ENCODE measurements around the gene CCDC9B. TPM values are rescaled to one million over a fixed set of nuclear protein-coding genes. Genes with fewer than 3 reads are reported as not detected.

Gene CCDC9B
- total and polyA plus RNA-seq, 3 experiments from 2014 or later = 0.08 to 0.47 (median 0.39) TPM

DNA sequence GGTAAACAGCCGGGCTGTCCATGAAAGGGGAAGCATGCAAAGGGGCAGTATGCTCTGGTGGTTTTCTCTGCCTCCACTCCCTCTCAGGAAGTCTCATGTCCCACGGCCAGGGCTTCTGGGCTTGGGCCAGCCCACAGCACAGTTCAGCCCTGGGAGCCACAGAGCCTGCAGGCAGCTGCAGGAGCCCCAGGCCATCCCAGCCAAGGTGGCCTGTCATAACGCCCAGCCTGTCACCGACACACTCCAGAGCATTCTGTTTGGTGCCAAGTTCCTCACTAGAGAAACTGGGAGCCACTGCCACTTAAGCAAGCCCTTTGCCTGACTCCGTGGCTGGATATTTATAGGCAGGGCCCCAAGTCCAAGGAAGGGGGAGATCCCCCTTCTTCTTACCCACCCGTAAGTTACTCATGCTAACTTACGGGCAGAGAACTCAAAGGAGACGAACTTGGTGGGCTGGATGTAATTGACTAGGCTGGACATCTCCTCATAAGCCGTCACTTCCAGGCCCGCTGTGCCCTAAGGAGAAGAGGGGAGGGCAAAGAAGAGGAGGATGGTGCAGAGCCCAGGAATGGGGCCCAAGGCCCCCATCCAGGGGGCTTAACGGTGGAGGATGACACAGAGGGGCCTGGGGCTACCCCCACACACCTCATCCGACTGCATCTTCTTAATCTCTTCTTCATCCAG, 44.7 kb downstream of the CCDC9B start:
- no peaks in the 10 kb centered on the region for H3K27me3 Mint-ChIP-seq
- POLR2A ChIA-PET = no interaction called here

DNA sequence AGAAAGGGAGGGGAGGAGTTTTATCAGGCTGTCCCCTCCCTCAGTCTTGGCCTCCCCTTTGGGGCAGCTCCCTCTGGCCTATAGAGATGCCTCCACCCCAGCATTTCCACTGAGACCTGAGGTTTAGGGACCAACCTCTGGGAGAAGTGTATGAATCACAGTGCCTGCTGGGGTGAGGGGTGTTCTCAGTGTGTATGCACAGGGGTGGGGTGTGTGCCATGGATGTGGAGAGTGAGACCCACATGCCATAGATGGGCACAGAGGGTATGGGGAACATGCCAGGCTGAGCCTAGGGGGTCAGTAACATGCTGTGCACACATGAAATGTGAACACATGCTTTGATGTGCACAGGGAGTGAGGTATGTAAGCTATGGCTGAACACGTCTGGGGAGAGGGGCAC, 45.4 kb downstream of the CCDC9B start:
- POLR2A ChIA-PET = no interaction called here
- H3K36me3 Mint-ChIP-seq = peaks cover 12 to 80% (median 20%) of the 10 kb centered on the region in 3 donors

More for the DNA sequence above, 44.7 kb downstream of the CCDC9B start:
- Histone ChIP-seq H3K27me3 (ENCODE audit: insufficient read depth, low read length, poor library complexity, severe bottlenecking) (no peaks in the 10 kb centered on the region), H3K4me1 (ENCODE audit: insufficient read depth, low read length) (no peaks in the 10 kb centered on the region), H3K36me3 (ENCODE audit: insufficient read depth, low read length) (peaks cover 16% of the 10 kb centered on the region), H3K9me3 (ENCODE audit: low read length) (no peaks in the 10 kb centered on the region), H3K27ac (ENCODE audit: low read depth, low read length) (no peak overlapping the region), H3K4me3 (ENCODE audit: low read length) (no peak overlapping the region)
- Mint-ChIP-seq H3K36me3 (peaks cover 19 to 83% (median 25%) of the 10 kb centered on the region in 3 donors), H3K4me1 (peaks cover 0 to 2% (median 0%) of the 10 kb centered on the region in 3 donors), H3K27ac (peak overlapping the region in 1 of 8 donors; percentile 11), H3K9me3 (peaks cover 0 to 4% (median 2%) of the 10 kb centered on the region in 5 donors), H3K4me3 (no peak overlapping the region)
- CTCF ChIA-PET = interaction anchor here (1.1 to 1.8 kb wide), 3 partner anchors 16 to 42 kb away, joined by 3 to 6 read pairs (median 6); no protein-coding TSS in a partner anchor
- no peak for DNase-seq

DNA sequence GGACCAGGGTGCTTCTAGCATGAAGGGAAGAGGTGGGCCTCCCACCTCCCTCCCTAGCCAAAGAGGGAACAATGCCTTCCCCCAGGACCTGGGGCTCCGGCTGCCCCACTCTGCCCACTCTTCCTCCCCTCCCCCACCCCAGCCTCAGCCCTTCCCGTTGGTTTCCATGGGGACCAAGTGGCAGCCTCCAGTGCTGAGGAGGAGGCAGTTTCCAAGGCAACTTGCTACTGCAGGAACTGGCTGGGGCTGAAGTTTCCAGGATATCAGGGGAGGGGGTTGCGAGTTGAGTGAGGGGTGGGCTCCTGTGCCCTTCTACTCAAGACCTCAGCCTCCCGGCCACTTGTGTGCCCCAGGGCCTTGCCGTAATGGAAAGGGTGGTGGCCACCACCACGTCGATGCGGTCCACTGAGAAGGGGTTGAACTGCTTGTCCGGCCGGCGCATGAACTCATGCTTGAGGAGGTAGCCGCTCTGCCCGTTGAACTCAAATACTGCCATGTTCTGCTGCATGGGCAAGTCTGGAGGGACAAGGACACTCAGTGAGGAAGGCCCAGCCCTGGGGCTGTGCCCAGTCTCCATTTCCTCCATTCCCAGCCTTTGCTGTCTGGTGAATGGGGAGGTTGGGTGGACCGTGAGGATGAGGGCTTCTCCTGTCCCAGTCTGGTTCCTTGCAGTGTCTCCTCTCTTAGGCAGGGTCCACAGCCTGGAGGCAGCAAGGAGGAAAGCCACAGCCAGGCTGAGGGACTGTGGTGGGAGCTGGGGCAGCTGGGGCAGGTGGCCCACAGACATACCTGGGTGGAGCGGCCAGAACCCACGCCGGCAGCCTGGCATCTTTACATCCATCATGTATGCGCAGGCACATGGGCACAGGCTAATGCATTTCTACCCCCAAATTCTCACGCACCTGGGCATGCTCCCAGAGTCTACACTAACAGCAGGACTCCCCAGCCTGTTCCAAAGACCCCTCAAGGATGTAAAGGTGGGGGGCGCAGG, 46.5 kb downstream of the CCDC9B start:
- H3K9me3 ChIP-seq (ENCODE audit: low read length) = no peaks in the 10 kb centered on the region
- no peak overlapping the region for H3K27ac ChIP-seq (ENCODE audit: low read depth, low read length)
- Mint-ChIP-seq H3K4me1 (no peaks in the 10 kb centered on the region), H3K27ac (peak overlapping the region in 1 of 8 donors; percentile 79), H3K9me3 (no peaks in the 10 kb centered on the region), H3K27me3 (no peaks in the 10 kb centered on the region), H3K36me3 (peaks cover 2 to 81% (median 15%) of the 10 kb centered on the region in 3 donors), H3K4me3 (no peak overlapping the region)
- H3K4me1 ChIP-seq (ENCODE audit: insufficient read depth, low read length) = no peaks in the 10 kb centered on the region
- H3K4me3 ChIP-seq (ENCODE audit: low read length) = no peak overlapping the region
- H3K27me3 ChIP-seq (ENCODE audit: insufficient read depth, low read length, poor library complexity, severe bottlenecking) = no peaks in the 10 kb centered on the region
- ChIA-PET CTCF (interaction anchor here (1.0 to 1.4 kb wide), 6 partner anchors 13 to 50 kb away, joined by 3 to 6 read pairs (median 4); partner anchors contain the start of gene PLCB2), POLR2A (interaction anchor here (0.8 kb wide), 1 partner anchor 13 kb away, joined by 3 read pairs; the partner anchor contains the start of gene PLCB2)
- no peak for DNase-seq
- H3K36me3 ChIP-seq (ENCODE audit: insufficient read depth, low read length) = peaks cover 11% of the 10 kb centered on the region

More for the DNA sequence above, 45.4 kb downstream of the CCDC9B start:
- no peaks in the 10 kb centered on the region for H3K4me1 Mint-ChIP-seq
- H3K27ac Mint-ChIP-seq = no peak overlapping the region
- H3K27me3 Mint-ChIP-seq = no peaks in the 10 kb centered on the region
- CTCF ChIA-PET = interaction anchor here (1.0 to 1.8 kb wide), 4 partner anchors 13 to 43 kb away, joined by 3 to 6 read pairs (median 5); partner anchors contain the start of gene PLCB2
- Histone ChIP-seq H3K4me3 (ENCODE audit: low read length) (no peak overlapping the region), H3K4me1 (ENCODE audit: insufficient read depth, low read length) (no peaks in the 10 kb centered on the region), H3K27me3 (ENCODE audit: insufficient read depth, low read length, poor library complexity, severe bottlenecking) (no peaks in the 10 kb centered on the region), H3K36me3 (ENCODE audit: insufficient read depth, low read length) (peaks cover 9% of the 10 kb centered on the region), H3K27ac (ENCODE audit: low read depth, low read length) (no peak overlapping the region), H3K9me3 (ENCODE audit: low read length) (no peaks in the 10 kb centered on the region)
- no peak for DNase-seq
- peaks cover 0 to 4% (median 0%) of the 10 kb centered on the region in 5 donors for H3K9me3 Mint-ChIP-seq
- no peak overlapping the region for H3K4me3 Mint-ChIP-seq

DNA sequence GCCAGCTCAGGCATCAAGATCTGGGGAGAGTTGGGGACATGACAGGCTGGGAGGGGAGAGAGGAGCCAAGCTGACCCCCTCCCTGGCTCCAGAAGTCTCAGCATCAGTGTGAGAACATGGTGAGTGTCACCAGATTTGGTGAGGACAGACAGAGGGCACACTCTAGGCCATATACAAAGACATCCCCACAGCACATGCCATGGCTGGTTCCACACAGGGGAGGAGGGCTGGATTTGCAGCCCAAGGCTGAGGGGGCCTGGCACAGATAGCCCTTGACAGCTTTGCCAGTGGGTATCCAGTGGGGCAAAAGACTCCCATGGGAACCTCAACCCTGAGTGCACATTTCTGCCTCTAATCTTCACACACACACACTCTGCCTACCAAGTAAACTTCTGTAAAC, 47.7 kb downstream of the CCDC9B start:
- ChIA-PET CTCF (interaction anchor here (1.0 to 1.4 kb wide), 3 partner anchors 14 to 51 kb away, joined by 3 to 4 read pairs (median 3); no protein-coding TSS in a partner anchor), POLR2A (interaction anchor here (0.8 kb wide), 1 partner anchor 14 kb away, joined by 3 read pairs; the partner anchor contains the start of gene PLCB2)
- Mint-ChIP-seq H3K4me1 (no peaks in the 10 kb centered on the region), H3K36me3 (peaks cover 0 to 79% (median 12%) of the 10 kb centered on the region in 3 donors), H3K4me3 (no peak overlapping the region), H3K27me3 (no peaks in the 10 kb centered on the region), H3K9me3 (no peaks in the 10 kb centered on the region), H3K27ac (peak overlapping the region in 2 of 8 donors; percentile 32 to 36)
- no peak overlapping the region for H3K4me3 ChIP-seq (ENCODE audit: low read length)
- peaks cover 7% of the 10 kb centered on the region for H3K36me3 ChIP-seq (ENCODE audit: insufficient read depth, low read length)
- H3K27ac ChIP-seq (ENCODE audit: low read depth, low read length) = no peak overlapping the region
- no peaks in the 10 kb centered on the region for H3K27me3 ChIP-seq (ENCODE audit: insufficient read depth, low read length, poor library complexity, severe bottlenecking)
- H3K4me1 ChIP-seq (ENCODE audit: insufficient read depth, low read length) = no peaks in the 10 kb centered on the region
- no peaks in the 10 kb centered on the region for H3K9me3 ChIP-seq (ENCODE audit: low read length)
- DNase-seq = no peak

DNA sequence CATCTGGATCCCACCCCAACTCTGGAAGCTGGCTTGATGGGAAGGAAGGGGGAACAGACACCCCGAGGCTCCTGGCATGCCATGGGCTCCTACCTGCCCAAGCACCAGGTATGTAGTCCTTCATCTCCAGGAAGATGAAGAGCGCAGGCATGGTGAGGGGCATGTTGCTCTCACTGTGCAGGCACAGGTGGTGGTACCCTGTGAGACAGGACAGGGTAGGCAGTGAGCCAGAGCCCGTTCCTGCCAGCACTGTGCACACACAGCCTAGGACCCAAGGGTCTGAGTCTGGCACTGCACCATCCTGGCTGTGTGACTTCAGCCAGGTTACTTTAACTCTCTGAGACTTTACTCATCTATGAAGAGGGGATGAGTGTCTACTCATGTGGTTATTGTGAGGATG, 48.5 kb downstream of the CCDC9B start:
- H3K27ac Mint-ChIP-seq = peak overlapping the region in 2 of 8 donors; percentile 33 to 61
- H3K9me3 Mint-ChIP-seq = no peaks in the 10 kb centered on the region
- no peak for DNase-seq
- Histone ChIP-seq H3K27ac (ENCODE audit: low read depth, low read length) (no peak overlapping the region), H3K27me3 (ENCODE audit: insufficient read depth, low read length, poor library complexity, severe bottlenecking) (no peaks in the 10 kb centered on the region), H3K4me1 (ENCODE audit: insufficient read depth, low read length) (no peaks in the 10 kb centered on the region), H3K36me3 (ENCODE audit: insufficient read depth, low read length) (peaks cover 7% of the 10 kb centered on the region), H3K9me3 (ENCODE audit: low read length) (no peaks in the 10 kb centered on the region), H3K4me3 (ENCODE audit: low read length) (no peak overlapping the region)
- no peak overlapping the region for H3K4me3 Mint-ChIP-seq
- no peaks in the 10 kb centered on the region for H3K27me3 Mint-ChIP-seq
- ChIA-PET CTCF (interaction anchor here (1.0 to 1.8 kb wide), 3 partner anchors 16 to 52 kb away, joined by 3 to 6 read pairs (median 3); partner anchors contain the start of gene PLCB2), POLR2A (no interaction called here)
- H3K36me3 Mint-ChIP-seq = peaks cover 0 to 78% (median 12%) of the 10 kb centered on the region in 3 donors
- no peaks in the 10 kb centered on the region for H3K4me1 Mint-ChIP-seq

DNA sequence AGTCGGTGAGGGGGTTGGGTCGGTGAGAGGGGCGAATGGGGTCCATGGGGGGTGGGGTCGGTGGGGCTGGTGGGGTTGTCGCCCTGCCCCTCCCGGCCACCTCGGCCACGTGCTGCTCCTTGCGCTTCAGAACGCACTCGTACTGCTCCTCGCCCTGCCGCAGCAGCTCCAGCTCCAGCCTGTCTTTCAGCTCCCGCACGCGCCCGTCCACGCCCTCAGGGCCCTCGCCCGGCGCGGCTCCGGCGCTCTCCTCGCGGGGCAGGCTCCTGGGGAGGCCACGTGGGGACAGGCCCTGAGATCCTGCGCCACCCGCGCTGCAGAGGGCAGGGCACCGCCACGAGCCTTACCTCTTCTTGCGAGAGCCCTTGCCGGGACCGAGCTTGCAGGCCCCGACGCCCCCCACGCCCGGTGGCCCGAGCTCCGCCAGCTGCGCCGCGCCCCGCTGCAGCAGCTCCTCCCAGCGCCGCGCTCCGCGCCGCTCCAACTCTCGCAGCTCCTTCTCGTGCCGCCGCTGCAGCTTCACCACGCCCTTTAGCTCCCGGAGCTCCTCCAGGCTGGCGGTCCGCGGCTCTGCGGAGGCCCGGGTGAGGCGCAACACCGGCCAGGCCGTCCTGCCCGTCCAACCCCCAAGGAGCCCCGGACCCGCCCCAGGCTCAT, 49.7 kb downstream of the CCDC9B start:
- Histone ChIP-seq H3K27me3 (ENCODE audit: insufficient read depth, low read length, poor library complexity, severe bottlenecking) (no peaks in the 10 kb centered on the region), H3K36me3 (ENCODE audit: insufficient read depth, low read length) (peaks cover 7% of the 10 kb centered on the region), H3K4me1 (ENCODE audit: insufficient read depth, low read length) (no peaks in the 10 kb centered on the region), H3K27ac (ENCODE audit: low read depth, low read length) (no peak overlapping the region), H3K4me3 (ENCODE audit: low read length) (no peak overlapping the region), H3K9me3 (ENCODE audit: low read length) (no peaks in the 10 kb centered on the region)
- Mint-ChIP-seq H3K4me1 (no peaks in the 10 kb centered on the region), H3K4me3 (no peak overlapping the region), H3K27me3 (no peaks in the 10 kb centered on the region), H3K27ac (no peak overlapping the region), H3K9me3 (no peaks in the 10 kb centered on the region), H3K36me3 (peaks cover 0 to 72% (median 7%) of the 10 kb centered on the region in 3 donors)
- DNase-seq = no peak
- ChIA-PET POLR2A (no interaction called here), CTCF (interaction anchor here (0.9 to 2.7 kb wide), 7 partner anchors 11 to 131 kb away, joined by 3 to 9 read pairs (median 3); partner anchors contain the start of genes INAFM2 and PLCB2)

DNA sequence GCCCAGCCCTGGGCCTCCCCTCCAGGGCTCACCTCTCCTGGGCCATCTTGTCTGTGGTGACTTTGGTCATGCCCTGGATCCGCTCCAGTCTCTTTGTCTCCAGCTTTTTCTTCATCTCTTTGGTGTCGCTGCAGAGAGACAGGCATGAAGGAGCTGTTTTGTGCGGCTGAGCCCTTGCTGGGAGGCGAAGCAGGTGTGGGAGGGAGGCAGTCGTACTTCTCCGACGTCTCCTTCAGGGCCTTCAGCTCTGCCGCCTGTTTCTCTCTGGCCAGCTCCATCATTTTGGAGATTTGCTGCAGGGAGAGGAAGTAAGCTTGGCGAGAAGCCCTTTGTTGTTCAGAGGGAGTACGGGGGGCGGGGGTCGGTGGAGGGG, 50.2 kb downstream of the CCDC9B start:
- Mint-ChIP-seq H3K4me1 (no peaks in the 10 kb centered on the region), H3K27me3 (no peaks in the 10 kb centered on the region), H3K9me3 (no peaks in the 10 kb centered on the region), H3K4me3 (no peak overlapping the region), H3K27ac (peak overlapping the region in 1 of 8 donors; percentile 36), H3K36me3 (peaks cover 0 to 67% (median 6%) of the 10 kb centered on the region in 3 donors)
- Histone ChIP-seq H3K4me1 (ENCODE audit: insufficient read depth, low read length) (no peaks in the 10 kb centered on the region), H3K9me3 (ENCODE audit: low read length) (no peaks in the 10 kb centered on the region), H3K27me3 (ENCODE audit: insufficient read depth, low read length, poor library complexity, severe bottlenecking) (no peaks in the 10 kb centered on the region), H3K4me3 (ENCODE audit: low read length) (no peak overlapping the region), H3K36me3 (ENCODE audit: insufficient read depth, low read length) (peaks cover 7% of the 10 kb centered on the region), H3K27ac (ENCODE audit: low read depth, low read length) (no peak overlapping the region)
- no peak for DNase-seq
- ChIA-PET POLR2A (no interaction called here), CTCF (interaction anchor here (1.0 to 2.7 kb wide), 7 partner anchors 11 to 132 kb away, joined by 3 to 9 read pairs (median 5); partner anchors contain the start of genes INAFM2 and PLCB2)
